HG03342 (cell line): Measurements from ENCODE around the gene NHERF2.
"Not testable (repeated sequence)": the region's sequence is repeated elsewhere in the genome, so short reads cannot be mapped to it uniquely, and the experiment has no call there.

ENCODE experiments used
- ATAC-seq: cut with Tn5 transposase; IDR thresholded peaks from one replicate; pipeline ENCODE4 v1.9.1; 2021; ENCODE audit warnings: mild to moderate bottlenecking, moderate library complexity; ENCODE audit not compliant: unreplicated experiment

Gene NHERF2

GRCh38 chr16:2025251-2025650, 1.5 kb upstream of the NHERF2 start:
- ATAC-seq = no peak

- no peak for ATAC-seq
Observed at GRCh38 chr16:2025878-2026460, 733 bp upstream of the NHERF2 start.

DNA sequence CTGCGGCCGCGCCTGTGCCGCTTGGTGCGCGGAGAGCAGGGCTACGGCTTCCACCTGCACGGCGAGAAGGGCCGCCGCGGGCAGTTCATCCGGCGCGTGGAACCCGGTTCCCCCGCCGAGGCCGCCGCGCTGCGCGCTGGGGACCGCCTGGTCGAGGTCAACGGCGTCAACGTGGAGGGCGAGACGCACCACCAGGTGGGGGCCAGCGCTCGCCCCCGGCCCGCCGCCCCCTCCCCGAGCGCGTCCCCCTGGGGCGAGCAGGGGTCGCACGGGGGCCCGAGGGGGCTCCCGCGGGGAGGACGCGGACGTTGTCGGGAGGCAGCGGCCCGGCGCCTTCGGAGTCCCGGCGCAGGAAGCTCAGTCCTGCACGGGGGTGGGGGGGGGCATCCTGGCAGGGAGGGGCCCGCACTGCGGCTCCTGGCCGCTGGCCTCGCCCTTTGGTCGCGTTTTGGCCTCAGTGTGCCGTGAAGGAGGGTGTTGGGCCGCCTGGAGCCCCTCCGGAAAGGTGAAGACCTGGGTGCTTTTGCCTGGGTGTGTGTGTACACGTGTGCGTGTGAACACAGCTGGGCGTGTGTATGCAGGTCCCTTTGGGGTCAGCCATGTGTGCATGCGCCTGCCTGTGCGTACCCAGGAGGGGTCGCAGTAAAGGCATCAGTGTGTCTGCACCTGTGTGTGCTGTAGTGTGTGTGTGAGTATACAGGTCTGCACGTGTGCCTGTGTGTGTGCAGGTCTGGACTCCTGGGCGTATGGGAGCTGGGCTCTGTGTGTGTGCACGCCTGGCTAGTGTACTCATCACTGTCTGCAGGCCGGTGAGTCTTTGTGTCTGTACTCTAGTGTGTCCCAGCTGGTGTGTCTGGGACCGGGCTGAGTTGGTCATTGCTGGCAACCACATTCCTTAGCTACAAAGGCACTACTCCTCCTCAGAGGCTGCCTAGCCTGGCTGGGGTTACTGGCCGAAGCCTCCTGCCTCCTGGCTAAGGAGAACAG, 615 bp downstream of the NHERF2 start:
- ATAC-seq = no peak

GRCh38 chr16:2028146-2028545, 1.4 kb downstream of the NHERF2 start:
- ATAC-seq = no peak

DNA sequence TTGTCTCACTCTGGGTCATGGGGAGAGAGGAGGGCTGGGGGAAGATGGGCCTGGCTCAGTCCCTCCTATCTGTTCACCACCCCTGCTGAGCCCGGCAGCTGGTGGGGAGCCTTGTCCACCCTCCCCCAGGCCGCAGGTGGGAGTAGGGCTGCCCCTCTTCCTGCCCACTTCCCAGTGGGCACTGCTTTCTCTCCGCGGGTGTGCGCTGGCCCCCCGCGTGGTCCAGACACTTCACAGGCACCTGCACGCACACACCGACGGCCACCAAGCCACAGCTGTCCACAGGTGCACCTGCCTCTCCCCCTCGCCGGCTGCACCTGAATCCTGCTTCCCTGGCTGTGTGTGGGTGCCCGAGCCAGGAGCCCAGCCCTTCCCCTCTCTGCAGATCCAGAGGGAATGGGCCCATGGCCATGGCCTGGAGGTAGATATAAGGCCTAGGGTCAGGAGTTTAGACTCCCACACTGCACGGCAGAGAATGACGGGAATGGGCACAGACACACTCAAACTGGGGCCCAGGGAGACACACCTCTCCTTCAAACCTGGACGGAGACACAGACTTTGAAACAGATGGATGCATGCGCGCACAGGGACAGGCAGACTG, 2.0 kb downstream of the NHERF2 start:
- ATAC-seq = no peak

GRCh38 chr16:2029350-2029749, 2.6 kb downstream of the NHERF2 start:
- ATAC-seq = no peak

DNA sequence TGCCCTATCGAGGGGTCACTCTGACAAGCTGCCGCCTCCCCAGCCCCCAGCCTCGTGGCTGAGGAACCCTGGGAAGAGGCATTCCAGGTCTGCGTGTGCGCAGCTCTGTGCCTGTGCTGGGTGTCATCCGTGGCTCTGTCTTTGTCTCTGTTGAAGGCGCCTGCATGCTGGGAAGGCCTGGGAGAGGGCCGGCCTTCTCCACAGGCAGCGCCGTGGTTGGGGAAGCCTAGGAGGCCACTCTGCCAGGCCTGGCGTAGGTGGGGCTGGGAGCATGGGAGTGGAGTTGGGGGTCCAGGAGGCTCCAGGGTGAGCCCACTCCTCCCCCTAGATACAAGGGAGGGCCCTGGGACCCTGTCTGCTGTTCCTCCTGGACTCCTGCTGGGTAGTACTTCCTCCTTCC, 3.3 kb downstream of the NHERF2 start:
- no peak for ATAC-seq

- no peak for ATAC-seq
Observed at GRCh38 chr16:2031081-2031577, 4.4 kb downstream of the NHERF2 start.

- no peak for ATAC-seq
Observed at GRCh38 chr16:2032285-2033056, 5.8 kb downstream of the NHERF2 start.

DNA sequence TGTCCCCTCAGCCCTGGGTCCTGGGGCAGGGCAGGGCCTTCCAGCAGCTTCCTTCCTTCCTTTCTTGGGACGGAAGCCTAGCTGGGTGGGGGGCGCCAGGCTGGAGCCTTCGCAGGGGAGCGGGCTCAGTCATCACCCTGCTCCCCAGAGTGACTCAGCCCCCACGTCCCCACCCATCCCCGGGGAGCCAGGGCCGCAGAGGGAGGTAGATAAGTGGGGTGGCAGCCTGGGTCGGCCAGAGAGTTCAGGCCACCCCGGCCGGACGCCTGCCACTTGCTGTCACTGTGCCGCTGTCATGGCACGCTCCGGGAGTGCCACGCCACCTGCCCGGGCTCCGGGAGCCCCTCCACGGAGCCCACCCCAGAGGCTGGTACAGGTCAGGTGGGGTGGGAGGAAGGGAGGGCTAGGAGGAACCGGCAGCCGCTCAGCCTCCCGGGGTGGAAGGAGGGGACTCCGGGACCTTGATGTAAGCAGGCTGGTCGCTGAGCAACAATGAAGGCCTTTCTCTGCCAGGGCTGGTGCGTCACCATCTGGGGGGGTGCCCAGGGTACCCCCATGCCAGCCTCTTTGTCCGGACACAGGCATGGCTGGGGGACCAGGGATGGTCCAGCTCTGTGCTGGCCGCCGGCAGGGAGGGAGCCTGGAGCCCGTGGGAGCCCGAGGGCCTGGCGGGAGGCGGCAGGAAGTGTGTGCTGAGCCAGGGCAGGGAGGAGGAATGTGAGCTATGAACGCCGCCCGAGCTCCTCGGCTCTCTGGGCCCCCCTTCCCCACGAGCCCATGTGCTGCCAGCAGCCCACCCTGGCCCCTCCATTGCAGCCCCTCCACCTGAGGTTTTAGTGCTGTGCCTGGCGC, 6.6 kb downstream of the NHERF2 start:
- no peak for ATAC-seq

GRCh38 chr16:2033909-2034695, 7.4 kb downstream of the NHERF2 start:
- not testable (repeated sequence) for ATAC-seq

GRCh38 chr16:2034696-2035430, 8.2 kb downstream of the NHERF2 start:
- no peak for ATAC-seq

- no peak for ATAC-seq
Observed at GRCh38 chr16:2035431-2036199, 8.9 kb downstream of the NHERF2 start.

- no peak for ATAC-seq
Observed at GRCh38 chr16:2036200-2036966, 9.7 kb downstream of the NHERF2 start.

DNA sequence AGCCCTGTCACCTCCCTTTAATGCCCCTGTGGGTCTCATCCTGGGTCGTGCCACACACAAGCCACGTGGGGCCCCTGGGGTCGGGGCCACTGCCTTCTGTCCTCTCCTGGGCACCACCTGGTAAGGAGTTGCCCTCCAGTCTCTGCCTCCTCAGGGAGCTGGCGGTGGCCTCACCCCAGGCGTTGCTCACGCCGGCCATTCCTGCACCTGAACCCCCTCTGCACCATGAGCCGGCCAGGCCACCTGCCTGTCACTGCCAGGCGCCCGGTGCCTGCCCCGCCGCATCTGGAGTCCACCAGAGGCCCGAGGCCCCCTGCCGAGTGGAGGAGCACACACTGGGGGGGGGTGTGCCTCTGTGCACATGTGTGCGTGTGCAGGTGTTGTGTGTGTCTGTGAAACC, 10.4 kb downstream of the NHERF2 start:
- ATAC-seq = no peak

GRCh38 chr16:2037647-2038381, 11.1 kb downstream of the NHERF2 start:
- no peak for ATAC-seq
